OCI-LY3 (cell line): ENCODE measurements around the gene COQ8B.

Experiments used
- CTCF ChIP-seq: fragments of 200-600, 300-600 bp; sonication (generic); IDR thresholded peaks from 2 replicates; pipeline ENCODE4 v1.5.1; 2014; ENCODE audit warnings: antibody characterized with exemption, low read length, low read depth
- EZH2phosphoT487 ChIP-seq: fragments of 200-600 bp; shearing (Covaris generic); IDR thresholded peaks from 2 replicates; pipeline ENCODE4 v1.6.1; 2018; ENCODE audit warnings: antibody characterized with exemption, mixed run types, low read depth

GRCh38 chr19:40759352-40759751 lies 42.7 kb upstream of the COQ8B start:
- TF ChIP-seq CTCF (no peak), EZH2phosphoT487 (no peak)
